GM18508 (cell line): ENCODE results near the gene CAMKMT.

Experiments used
- ATAC-seq: cut with Tn5 transposase; IDR thresholded peaks from one replicate; pipeline ENCODE4 v1.9.1; 2021; ENCODE audit warnings: moderate number of reproducible peaks; ENCODE audit not compliant: insufficient read depth, unreplicated experiment

The CAMKMT gene

DNA sequence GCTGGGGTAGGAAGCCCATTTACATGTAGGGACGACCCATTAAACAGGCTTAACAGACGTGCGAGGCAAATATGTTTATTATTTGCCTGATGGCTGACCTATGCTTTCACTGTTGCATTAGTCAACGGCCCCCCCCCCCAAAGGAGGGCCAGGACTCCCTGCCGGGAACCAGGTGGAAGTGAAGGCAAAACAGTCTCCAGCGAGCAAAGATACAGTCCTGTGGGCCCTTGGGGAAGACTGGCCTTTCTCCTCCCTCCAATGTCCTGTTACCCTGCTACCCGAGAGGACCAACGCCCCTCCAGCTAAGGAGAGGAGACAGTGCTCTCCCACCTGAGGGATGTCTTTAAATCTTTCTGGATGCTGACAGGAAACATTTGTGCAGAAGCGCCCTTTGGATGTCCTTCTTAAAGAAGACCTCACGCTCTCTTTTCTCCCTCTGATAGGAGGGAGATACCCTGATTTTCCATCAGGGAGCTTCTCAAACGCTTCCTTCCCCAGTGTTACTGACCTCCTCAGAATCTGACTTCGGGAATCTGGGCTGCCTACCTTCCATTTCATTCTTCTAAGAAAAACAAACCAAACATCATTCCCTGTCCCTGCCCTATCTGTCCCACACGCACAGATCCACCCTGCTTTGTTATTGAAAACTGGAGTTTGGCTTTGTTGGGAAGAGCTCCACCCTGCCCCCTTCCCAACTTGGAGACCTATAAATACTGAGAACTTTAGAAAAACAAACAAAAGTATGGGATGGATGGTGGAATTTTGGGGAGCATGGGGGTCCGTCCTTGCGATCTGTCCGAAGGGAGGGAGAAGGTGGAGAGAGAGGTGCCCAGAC, 443.9 kb downstream of the CAMKMT start:
- ATAC-seq = no peak

DNA sequence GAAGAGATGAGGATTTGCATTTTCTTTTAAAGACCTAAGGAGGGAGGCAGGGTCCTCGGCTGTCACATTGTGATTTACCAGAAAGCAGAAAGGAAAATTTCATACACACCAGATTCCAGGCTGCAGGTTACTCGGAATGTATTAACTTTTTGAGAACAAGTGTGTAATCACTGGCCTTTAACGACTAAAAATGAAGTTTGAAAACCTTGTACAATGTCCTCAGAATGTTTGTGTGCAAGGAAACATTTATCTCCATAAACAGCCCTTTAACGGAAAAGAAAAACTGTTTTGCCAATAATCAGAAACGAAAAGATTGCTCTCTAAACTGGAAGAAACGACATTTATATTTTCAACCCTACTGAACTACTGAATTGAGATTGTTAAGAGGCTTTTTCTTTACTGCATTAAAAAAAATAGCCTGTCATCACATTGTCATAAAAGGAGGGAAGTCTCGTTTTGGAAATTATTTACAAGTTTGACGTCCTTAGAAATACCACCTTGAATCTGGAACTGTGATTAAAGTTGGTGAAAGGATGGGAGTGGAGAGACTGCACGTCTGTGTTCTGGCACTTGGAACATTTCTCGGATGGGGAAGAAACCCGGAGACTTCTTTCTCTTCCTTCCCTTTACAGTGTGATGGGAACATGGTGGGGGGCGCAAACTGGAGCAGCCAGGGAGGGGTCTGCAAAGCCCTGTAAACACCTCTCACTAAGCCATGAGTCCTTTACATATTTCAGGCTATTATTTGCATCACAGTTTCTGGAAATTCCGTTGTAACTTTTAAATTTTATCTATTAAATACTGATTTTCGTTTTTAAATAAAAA, 445.7 kb downstream of the CAMKMT start:
- no peak for ATAC-seq

DNA sequence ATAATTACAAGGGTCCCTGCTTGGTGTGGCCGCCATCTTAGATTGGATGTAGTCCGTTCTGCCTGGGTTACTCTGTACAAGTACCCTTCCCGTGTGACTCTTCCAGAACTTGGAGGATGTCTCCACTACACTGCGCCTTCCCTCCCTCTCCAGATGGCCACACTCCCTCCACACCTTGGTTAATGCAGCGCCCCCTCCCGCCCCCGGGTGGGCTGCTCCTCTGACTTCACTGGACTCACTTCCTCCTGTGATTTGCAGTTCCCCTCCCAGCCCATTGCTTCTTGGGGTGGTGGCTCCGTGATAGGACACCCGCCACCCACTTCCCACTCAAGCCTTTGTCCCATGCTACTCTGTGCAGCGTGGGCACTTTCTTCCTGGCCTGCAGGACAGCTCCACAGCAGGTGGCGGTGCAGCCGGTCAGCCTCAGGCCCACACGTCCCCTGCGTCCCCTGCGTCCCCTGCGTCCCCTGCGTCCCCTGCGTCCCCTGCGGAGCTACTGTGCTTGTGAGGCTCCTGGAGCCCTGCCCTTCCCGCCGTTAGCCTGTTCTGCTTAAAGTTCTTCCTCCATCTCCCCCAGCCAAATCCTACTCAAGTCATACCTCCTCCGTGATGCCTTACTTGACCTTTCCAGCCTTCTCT, 449.3 kb downstream of the CAMKMT start:
- ATAC-seq = no peak

DNA sequence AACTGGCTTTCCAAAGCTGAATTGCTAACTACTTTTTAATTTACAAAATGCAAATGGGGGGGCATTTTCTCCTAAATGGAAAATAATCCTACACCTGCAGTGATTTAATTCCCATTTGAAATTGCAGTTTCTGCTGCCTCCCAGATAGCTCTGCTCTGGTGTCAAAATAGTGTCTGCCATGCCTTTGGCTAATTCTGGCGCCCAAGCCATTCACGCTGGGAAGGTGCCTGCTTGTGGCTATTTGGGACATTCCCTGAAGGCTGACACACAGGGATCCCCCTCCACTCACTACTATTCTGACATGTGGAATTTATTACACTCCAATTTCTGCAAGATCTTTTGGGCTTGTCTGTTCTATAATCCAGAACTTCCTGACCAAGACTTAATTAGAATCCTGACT, 451.4 kb downstream of the CAMKMT start:
- ATAC-seq = no peak

DNA sequence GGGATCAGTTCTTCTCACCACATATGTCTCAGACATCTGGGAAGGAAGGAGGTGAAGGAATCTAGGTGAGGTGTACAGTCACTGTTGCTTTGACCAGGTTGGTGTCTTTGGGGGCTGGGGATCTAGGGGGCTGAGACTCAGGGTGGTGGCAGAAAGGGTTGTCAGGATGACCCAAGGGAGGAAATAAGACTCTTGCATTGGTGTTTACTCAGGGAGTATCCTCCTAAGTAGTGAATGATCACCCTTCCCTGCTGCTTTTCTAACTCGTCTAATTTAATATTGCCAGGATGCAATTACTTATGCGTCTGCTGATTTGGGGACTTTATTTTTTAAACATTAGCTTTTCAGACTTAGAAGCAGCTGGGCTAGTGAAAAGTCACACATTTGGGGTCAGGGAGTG, 451.9 kb downstream of the CAMKMT start:
- no peak for ATAC-seq

DNA sequence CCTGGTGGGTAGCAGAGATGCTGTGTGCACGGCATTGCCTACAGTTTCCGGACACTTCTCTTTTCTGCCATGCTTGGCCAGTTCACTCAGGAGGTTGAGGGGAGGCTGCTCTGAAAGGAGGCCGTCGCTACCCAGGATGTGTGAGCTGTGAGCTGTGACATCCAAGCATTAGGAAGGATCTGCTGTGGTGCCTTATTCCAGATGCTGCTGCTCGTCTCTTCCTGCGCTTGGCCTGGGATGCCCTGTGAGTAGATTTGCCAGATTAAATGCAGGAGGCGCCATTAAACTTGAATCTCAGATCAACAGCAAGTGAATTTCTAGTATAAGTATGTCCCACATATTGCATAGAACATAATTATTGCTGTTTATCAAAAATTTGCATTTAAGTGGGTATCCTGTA, 455.5 kb downstream of the CAMKMT start:
- no peak for ATAC-seq

DNA sequence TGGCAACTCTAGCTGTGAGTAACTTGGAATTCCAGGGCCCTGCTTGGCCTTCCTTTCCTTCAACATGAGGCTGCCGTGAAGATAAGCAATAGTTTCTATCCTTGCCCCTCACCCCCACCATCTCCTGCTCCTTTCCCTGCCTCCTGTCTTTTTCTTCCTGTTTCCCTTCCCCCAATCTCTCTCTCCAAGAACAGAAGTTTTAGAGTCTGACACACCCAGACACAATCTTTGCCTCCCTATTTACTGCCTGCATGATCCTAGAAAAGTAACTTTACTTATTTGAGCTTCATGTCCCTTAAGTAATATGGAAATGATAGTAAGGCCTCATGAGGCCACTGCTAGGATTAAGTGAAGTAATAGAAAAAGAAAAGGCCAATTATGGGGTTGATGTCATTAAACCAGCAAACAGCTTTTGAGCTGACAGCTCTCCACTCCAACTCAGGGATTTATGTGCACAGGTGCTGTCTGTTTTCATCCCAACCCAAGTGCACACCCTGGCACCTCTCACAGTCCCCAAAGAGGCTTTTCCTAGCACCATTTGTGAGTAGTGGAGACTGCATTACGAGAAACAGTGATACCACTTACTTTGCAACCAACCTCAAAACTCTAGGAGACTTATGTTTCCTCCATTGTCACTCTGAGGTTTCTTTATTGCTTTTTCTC, 456.1 kb downstream of the CAMKMT start:
- no peak for ATAC-seq

DNA sequence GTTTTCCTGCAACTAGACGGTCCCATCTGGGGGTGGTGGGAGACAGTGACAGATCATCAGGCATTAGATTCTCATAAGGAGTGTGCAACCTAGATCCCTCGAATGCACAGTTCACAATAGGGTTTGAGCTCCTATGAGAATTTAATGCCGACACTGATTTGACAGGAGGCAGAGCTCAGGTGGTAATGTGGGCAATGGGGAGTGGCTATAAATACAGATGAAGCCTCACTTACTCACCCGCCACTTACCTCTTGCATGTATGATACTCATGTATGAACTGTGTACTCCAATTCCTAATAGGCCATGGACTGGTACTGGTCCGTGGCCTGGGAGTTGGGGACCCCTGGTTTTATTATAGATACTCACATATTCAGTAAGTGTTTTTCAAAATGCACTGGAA, 457.3 kb downstream of the CAMKMT start:
- no peak for ATAC-seq

DNA sequence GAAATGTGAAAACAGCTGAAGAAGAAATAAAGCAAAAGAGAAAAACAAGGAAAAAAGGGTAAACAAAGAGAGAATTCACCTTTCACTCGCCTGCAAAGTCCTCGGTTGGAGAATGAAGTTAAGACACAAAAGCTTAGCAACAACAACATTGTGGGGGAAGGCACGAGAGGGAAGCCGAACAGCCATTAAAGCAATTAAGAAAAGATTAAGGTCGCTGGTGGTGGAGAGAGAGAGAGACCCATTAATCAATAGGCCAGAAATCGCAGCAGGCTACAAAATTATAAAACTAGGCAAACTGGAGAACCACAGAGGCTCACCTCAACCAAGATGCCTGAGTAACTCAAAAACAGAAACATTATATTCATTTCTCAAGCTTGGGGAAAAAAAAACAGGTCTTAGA, 459.8 kb downstream of the CAMKMT start:
- ATAC-seq = no peak

DNA sequence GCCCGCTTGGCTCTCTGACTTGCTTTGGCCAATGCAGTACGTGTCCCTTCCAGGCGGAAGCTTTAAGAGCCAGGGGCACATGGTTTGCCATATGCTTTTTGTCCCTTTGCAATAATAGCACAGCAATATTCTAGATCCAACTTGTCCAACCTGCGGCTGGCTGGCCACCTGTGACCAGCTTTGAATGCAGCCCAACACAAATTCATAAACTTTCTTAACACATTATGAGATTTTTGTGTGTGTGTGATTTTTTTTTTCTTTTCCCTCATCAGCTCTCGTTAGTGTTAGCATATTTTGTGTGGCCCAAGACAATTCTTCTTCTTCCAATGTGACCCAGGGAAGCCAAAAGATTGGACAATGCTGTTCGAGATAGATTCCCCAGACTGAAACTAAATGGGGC, 460.4 kb downstream of the CAMKMT start:
- ATAC-seq = no peak
